Pancreas (tissue), 10 donors: ENCODE data around the gene NEIL3. TPM values are rescaled to one million over a fixed set of nuclear protein-coding genes. Genes with fewer than 3 reads are reported as not detected.

Experiments
- ATAC-seq, 4 donors: fragments of 200-7000 bp; cut with Tn5 transposase; one replicate each; pipeline versions ENCODE4 v1.8.0 to v1.9.1; 2020; ENCODE audit warnings: mild to moderate bottlenecking in 4 of 4, moderate library complexity in 4 of 4
- DNase-seq, 6 donors: peaks; one replicate each; pipeline ENCODE4 v3.0.0-alpha.2; 2020
- FAIRE-seq: peaks from 2 replicates; lab custom pipeline; 2012; peaks lifted over from hg19 to GRCh38; lab: Jason Lieb, UNC
- H3K27ac ChIP-seq, 4 donors: fragments of 200-600 bp; sonication (generic); 1 replicate in 3 of 4; 2 replicates in 1 of 4; pipeline versions ENCODE4 v1.5.0 to v1.8.0; 2020
- H3K27me3 ChIP-seq, 4 donors: fragments of 200-600 bp; one replicate each; pipeline ENCODE4 v1.8.0; 2021
- H3K36me3 ChIP-seq, 3 donors: fragments of 200-600 bp; sonication (generic) in 1 of 3; one replicate each; pipeline versions ENCODE4 v1.5.0 to v1.8.0; 2020 to 2021
- H3K4me1 ChIP-seq, 3 donors: fragments of 200-600 bp; one replicate each; pipeline ENCODE4 v1.8.0; 2021
- H3K4me3 ChIP-seq, 4 donors: fragments of 200-600 bp; sonication (generic) in 2 of 4; one replicate each; pipeline versions ENCODE4 v1.5.0 to v1.8.0; 2020 to 2021
- H3K9me3 ChIP-seq, 4 donors: fragments of 200-600 bp; one replicate each; pipeline ENCODE4 v1.8.0; 2021
- WGBS, 2 donors: extraction: QIAGEN DNeasy Blood & Tissue Kit; methylation state at CpG; one replicate each; pipeline ENCODE4 v1.1.7; 2013; 5-methylcytosine and 5-hydroxymethylcytosine counted together
- intact Hi-C, 3 donors: fragments of 100-400 bp; cut with DNase I; formaldehyde crosslinking; loops; one replicate each; pipeline versions ENCODE4 v1.11.1 to v1.14.2; 2022
- polyA plus RNA-seq, 2 donors: library from polyadenylated mRNA; stranded (reverse); fragments of 200-250 nt; gene quantifications; one replicate each; pipeline ENCODE4 v1.2.3, GENCODE V29; 2013
- total RNA-seq, 6 donors: library from RNA; stranded (reverse); fragmentation: NEBNext Ultra II Directional in 4 of 6; extraction: Animal tissue kit (Norgen Biotek cat#: 25700) in 4 of 6; gene quantifications; one replicate each; pipeline versions ENCODE4 v1.2.1 to v1.2.4, GENCODE V29; 2021 to 2023
- TF ChIP-seq, protein P1 (sequence below), 4 donors: fragments of 200-600 bp; sonication (generic) in 3 of 4; IDR thresholded peaks; one replicate each; pipeline versions ENCODE4 v1.5.0 to v1.8.0; 2021; ENCODE audit warnings: antibody characterized with exemption in 4 of 4
- donor health status: healthy with polysubstance abuse.
- donor health status: DM: no; HTN: no; CAD: no; lungs with moderate emphysema.
- donor health status: DM: no; HTN: no; CAD: no.
- donor health status: control.
- donor health status: control.
- donor health status: Bipolar disorder and iron deficiency.
- donor health status: DM: yes; HTN: yes; CAD: no.
- donor health status: DM: no; HTN: no; CAD: no.
- donor health status: DM: no; HTN: no; CAD: no.
- donor health status: DM: yes; HTN: yes; CAD: no.

Gene NEIL3
- total and polyA plus RNA-seq, 8 donors = 0.09 to 0.25 (median 0.18) TPM; not detected in 5

DNA sequence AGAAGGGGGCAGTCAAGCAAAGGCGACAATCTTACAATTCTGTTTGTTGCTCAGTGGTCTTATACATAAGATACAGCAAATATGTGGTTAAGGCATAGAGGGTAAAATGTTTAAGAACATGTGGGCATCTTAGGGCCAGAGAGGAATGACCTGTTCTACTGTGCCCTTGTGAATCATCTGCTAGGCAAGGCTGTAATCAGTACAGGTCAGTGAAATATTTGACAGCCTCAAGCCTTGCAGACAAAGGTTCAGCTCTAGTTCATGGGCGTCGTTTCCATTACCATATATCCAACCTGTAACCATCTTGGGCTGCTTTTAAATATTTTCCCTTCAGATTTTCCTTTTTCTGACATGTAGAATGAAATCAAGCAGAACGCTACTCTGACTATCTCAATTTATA is 95.3 kb downstream of the NEIL3 start:
- Histone ChIP-seq H3K36me3 (no peaks in the 10 kb centered on the region), H3K27me3 (no peaks in the 10 kb centered on the region), H3K4me3 (no peak overlapping the region), H3K4me1 (peaks cover 0 to 7% (median 4%) of the 10 kb centered on the region in 3 donors), H3K9me3 (no peaks in the 10 kb centered on the region), H3K27ac (no peak overlapping the region)
- 58 to 66% methylated on average over 4 of the region's 4 CpGs for WGBS, 2 donors
- DNase-seq = no peak
- intact Hi-C loops = no loop called here
- TF ChIP-seq, protein P1, sequence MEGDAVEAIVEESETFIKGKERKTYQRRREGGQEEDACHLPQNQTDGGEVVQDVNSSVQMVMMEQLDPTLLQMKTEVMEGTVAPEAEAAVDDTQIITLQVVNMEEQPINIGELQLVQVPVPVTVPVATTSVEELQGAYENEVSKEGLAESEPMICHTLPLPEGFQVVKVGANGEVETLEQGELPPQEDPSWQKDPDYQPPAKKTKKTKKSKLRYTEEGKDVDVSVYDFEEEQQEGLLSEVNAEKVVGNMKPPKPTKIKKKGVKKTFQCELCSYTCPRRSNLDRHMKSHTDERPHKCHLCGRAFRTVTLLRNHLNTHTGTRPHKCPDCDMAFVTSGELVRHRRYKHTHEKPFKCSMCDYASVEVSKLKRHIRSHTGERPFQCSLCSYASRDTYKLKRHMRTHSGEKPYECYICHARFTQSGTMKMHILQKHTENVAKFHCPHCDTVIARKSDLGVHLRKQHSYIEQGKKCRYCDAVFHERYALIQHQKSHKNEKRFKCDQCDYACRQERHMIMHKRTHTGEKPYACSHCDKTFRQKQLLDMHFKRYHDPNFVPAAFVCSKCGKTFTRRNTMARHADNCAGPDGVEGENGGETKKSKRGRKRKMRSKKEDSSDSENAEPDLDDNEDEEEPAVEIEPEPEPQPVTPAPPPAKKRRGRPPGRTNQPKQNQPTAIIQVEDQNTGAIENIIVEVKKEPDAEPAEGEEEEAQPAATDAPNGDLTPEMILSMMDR (IDR thresholded peaks at IDR 0.05) = no peak
- ATAC-seq = peak in 2 of 4 donors; percentile 42 to 71
- no peak for FAIRE-seq

DNA sequence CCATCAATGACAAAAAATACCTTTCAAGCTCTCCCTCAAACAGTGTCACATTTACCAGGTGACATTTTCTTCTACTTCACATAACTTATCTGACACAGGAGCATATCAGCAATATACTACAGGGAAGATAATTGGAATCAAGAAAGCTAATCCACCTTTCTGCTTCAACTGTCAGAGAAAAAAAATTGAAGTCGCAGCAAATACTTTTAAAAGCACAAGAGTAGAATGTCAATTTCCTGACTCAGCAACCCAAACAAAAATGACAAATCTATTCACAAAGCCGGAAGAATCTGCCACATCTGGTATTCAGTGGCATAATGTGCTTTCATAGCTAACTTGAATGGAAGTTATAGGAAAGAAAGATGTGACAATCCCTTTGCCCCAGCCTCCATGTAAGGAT is 95.8 kb downstream of the NEIL3 start:
- Histone ChIP-seq H3K36me3 (no peaks in the 10 kb centered on the region), H3K27ac (no peak overlapping the region), H3K9me3 (no peaks in the 10 kb centered on the region), H3K4me3 (no peak overlapping the region), H3K27me3 (no peaks in the 10 kb centered on the region), H3K4me1 (peaks cover 0 to 7% (median 4%) of the 10 kb centered on the region in 3 donors)
- TF ChIP-seq, protein P1 (IDR thresholded peaks at IDR 0.05) = no peak
- DNase-seq = no peak
- 21 to 36% methylated on average over 2 of the region's 2 CpGs for WGBS, 2 donors
- no peak for FAIRE-seq
- intact Hi-C loops = no loop called here
- no peak for ATAC-seq

DNA sequence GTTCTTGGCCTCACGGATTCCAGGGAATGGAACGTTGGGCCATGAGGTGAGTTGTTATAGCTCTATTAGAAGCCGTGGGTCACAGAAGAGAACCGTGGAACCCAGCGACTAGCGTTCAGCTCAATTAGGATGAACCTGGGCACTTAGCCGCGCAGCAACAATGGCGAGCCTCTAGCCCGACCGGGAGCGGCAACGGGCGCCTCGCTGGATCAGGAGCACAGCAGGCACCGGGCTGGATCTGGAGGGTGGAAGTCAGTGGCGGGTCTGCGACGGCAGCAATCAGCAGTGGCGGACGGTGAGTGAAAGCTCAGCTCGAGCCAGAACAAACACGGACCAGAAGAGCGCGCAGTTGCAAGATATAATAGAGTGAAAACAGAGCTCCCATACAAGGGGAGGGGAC is 98.3 kb downstream of the NEIL3 start:
- H3K4me3 ChIP-seq = no peak overlapping the region
- no peaks in the 10 kb centered on the region for H3K27me3 ChIP-seq
- no peak for ATAC-seq
- no peaks in the 10 kb centered on the region for H3K36me3 ChIP-seq
- TF ChIP-seq, protein P1 (IDR thresholded peaks at IDR 0.05) = no peak
- intact Hi-C loops = no loop called here
- peaks cover 0 to 13% (median 4%) of the 10 kb centered on the region in 3 donors for H3K4me1 ChIP-seq
- FAIRE-seq = no peak
- H3K9me3 ChIP-seq = no peaks in the 10 kb centered on the region
- 92 to 96% methylated on average over 23 to 25 of the region's 25 CpGs for WGBS, 2 donors
- peak in 1 of 6 donors; percentile 50 for DNase-seq
- no peak overlapping the region for H3K27ac ChIP-seq

DNA sequence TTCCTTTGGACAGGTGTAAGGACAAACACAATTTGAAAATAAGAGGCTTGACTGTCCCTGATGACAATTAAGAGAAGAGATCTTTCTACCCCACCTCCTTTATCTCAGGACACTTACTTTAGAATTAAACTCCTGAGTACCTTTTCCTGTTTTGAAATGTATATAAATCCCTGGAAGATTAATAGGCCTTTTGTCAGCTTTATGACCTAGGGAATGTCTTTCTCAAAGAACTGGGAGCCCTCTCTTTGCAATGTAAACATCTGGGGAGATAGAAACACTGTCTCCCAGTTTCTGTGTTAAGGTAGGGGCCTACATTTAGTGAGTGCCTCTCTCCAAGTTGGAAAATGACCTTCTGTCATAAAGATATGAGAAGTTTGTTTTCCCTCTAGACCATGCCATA is 100.9 kb downstream of the NEIL3 start:
- no peak for DNase-seq
- no peak for ATAC-seq
- no peak for FAIRE-seq
- TF ChIP-seq, protein P1 (IDR thresholded peaks at IDR 0.05) = no peak
- H3K4me3 ChIP-seq = no peak overlapping the region
- intact Hi-C loops = no loop called here
- H3K4me1 ChIP-seq = peaks cover 0 to 6% (median 0%) of the 10 kb centered on the region in 3 donors
- H3K27me3 ChIP-seq = no peaks in the 10 kb centered on the region
- no peaks in the 10 kb centered on the region for H3K36me3 ChIP-seq
- no peak overlapping the region for H3K27ac ChIP-seq
- H3K9me3 ChIP-seq = no peaks in the 10 kb centered on the region

DNA sequence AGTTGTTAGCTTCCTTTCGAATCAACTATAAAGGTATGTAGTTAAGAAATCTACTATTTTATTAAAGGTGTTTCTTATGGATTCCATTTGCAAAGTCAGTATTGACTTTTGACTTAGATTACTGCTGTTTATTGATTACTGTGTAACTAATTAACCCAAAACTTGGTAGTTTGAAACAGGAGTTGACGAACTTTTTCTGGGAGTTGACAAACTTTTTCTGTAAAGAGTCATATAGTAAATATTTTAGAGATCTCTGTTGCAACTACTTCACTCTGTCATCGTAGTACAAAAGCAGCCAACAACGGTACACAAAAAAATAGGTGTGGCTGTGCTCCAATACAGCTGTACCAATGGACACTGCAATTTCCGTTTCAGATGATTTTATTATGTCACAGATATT is 102.3 kb downstream of the NEIL3 start:
- Histone ChIP-seq H3K4me1 (peaks cover 0 to 6% (median 0%) of the 10 kb centered on the region in 3 donors), H3K4me3 (no peak overlapping the region), H3K36me3 (no peaks in the 10 kb centered on the region), H3K27ac (no peak overlapping the region), H3K27me3 (no peaks in the 10 kb centered on the region), H3K9me3 (no peaks in the 10 kb centered on the region)
- TF ChIP-seq, protein P1 (IDR thresholded peaks at IDR 0.05) = no peak
- FAIRE-seq (no peak), ATAC-seq (peak in 3 of 4 donors; percentile 40 to 51 (median 44)), DNase-seq (no peak)
- intact Hi-C loops = no loop called here
- 11 to 16% methylated on average over 5 of the region's 5 CpGs for WGBS, 2 donors

Other genes starting within 250 kb of the NEIL3 start
- gene AGA, start 132.6 kb downstream of the NEIL3 start, total RNA-seq = 10 to 100 TPM in 5 of 6 donors, 1 to 10 TPM in 1; 6.7 to 15.2 (median 13.4) TPM
- gene AGA, start 132.6 kb downstream of the NEIL3 start, polyA plus RNA-seq = 10 to 100 TPM in 1 of 2 donors, 1 to 10 TPM in 1; 5.5 to 16.7 TPM